ENCODE data around the gene P2RX2.

P2RX2 gene

GRCh38 chr12:132660052-132660451 lies 41.5 kb downstream of the P2RX2 start:
- DNase-seq (ENCODE audit: low read depth in 2 of 3, low spot score in 2 of 3) = no peak

DNA sequence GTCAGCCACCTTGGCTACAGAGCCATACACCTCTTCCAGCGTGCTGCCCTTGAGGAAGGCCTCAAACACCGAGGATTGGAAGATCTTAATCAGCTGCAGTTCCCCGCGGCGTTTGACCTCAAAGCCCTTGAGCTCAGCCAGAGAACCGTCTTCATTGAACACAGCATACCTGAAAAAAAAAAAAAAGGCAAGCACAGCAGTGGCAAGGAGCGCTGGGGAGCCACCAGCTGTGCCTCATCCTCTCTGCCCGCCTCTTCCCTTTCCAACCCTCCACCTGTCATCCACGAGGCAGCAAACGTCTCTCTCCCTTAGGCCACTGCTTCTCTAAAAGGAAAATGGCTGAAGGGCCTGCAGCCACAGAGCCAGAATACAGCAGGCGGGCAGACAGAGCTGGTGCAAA lies 42.4 kb downstream of the P2RX2 start:
- DNase-seq (ENCODE audit: low read depth in 2 of 3, low spot score in 2 of 3) = no peak

DNA sequence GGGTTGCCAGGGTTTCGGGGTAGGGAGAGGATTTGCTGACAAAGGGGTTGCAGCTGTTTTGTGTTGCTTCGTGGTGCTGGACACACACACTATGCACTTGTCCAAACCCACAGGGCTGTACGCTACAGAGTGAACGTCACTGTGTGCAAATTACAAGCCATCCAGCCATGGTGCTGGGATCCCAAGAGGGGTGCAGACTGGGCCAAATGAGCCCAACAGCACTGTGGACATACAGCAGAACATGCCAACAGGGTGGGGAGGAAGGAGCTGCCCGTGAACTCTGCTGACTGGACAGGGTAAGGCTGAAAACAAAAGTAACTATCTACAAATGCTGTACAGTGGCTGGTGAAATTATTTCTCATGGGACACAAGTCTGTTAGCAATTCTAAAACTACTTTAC lies 43.4 kb downstream of the P2RX2 start:
- no peak for DNase-seq (ENCODE audit: low read depth in 2 of 3, low spot score in 2 of 3)

DNA sequence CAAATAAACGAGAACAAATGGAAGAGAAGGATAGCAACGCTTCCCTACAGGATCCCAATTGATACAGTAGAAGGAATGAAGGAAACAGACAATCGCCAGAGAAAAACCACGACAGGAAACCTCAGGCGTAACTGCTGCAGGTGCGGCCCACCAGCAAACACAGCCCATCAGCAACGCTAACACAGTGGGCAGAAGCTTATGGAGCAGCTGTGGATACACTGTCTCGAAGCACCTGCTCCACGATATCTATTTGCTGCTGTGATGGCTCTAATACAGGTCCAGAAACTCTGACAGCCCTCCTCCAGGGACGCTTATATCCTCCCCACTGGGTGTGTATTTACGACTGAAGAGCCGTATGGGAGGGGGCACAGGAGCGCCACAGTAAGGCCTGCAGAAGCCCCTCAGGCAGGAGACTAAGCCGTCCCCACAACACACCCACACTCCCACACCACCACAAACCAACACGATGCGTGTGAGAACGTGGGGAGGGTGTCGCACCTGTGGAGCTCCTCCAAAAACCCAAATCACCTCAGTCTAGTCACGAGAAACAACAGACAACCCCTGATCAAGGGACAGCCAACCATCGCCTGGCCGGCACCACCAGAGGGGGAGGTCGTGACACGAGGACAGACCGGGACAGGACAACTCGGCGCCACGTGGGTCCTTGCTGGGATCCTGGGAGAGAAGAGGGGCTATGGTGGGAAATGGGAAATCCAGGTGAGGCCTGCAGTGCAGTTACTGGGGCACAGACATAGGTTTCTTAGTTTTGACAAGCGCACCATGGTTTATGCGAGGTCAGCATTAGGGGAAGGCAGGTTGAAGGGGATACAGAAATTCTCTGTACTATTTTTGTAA lies 44.6 kb downstream of the P2RX2 start:
- DNase-seq (ENCODE audit: low read depth in 2 of 3, low spot score in 2 of 3) = no peak

DNA sequence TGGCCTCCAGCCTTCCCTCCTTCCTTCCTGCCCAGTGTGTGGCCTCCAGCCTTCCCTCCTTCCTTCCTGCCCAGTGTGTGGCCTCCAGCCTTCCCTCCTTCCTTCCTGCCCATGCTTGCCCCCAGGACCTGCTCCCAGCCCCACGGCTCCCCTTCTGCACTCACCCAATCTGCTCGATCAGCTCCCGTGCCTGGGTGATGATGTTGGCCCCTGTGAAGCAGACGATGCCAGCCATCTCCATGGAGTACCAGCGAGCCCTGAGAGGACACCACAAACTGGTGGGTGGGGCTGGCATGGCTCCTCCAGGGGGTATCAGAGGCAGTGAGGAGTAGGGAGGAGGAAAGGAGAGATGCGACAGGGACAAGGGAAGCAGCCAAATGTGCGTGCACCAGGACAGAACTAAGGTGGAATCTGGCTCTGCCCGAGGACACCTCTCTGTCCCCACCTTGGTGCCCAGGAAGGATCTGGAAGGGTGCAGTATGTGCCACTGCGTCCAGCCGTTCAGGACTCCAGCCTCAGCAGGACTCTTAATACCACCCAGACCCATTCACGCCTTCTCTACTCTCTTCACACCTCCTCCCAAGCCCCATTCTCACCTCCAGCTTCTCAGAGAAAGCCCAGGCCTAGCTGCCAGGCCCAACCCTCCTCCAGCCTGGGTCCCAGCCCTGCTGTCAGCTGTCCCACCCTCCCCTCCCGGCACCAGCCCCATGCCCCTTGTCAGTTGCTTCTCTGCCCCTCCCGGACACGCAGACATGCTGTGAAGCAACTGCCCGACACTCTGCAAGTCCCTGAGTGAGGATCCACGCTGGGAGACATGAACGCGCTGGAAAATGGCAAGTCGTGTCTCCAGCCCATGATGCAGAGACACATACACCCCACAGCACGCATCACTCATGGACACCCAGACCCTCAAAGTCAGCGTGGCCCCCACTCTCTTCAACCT lies 45.9 kb downstream of the P2RX2 start:
- DNase-seq (ENCODE audit: low read depth in 2 of 3, low spot score in 2 of 3) = no peak

- DNase-seq (ENCODE audit: low read depth in 2 of 3, low spot score in 2 of 3) = no peak
Measured at GRCh38 chr12:132665149-132665491, 46.5 kb downstream of the P2RX2 start.

GRCh38 chr12:132665794-132666193 lies 47.2 kb downstream of the P2RX2 start:
- DNase-seq (ENCODE audit: low read depth in 2 of 3, low spot score in 2 of 3) = no peak

DNA sequence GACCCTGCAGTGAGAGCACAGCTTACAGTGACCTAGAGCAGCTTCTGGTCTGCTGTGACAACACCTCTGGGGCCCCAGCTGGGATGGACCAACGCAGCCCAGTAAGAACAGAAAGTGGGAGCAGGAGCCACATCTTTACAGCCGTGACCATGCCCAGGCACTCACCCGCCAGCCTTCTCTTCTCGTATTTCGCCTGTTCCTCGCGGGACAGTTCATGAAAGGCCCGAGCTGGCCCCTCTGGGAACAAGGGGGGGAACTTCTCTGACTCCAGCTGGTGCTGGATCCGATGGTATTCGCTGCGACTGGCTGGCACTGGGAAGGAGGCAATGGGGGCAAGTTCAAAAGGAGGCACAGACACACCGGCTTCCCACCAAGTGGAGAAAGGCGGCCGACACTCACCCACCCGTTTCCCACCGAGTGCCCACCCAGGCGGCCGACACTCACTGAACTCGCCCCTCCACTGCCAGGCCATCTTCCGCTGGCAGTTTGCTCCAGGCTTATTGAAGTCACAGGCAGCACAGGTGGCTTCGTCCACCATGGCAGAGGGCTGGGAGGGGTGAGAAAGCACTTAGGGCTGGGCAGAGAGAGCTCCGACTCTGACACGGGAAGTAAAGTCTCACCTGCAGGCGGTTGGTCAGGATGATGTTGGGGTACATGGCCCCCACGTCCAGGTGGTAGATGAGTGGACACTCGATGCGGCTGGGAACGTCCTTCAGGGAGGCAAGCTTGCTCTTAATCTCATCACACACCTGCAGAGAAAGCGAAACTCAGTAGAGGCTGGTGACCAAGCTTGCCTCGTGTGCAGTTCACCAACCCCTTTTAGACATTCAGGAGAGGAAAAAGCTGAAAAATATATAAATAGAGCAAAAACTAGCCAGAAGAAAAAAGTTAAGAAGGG lies 49.9 kb downstream of the P2RX2 start:
- DNase-seq (ENCODE audit: low read depth in 2 of 3, low spot score in 2 of 3) = no peak

DNA sequence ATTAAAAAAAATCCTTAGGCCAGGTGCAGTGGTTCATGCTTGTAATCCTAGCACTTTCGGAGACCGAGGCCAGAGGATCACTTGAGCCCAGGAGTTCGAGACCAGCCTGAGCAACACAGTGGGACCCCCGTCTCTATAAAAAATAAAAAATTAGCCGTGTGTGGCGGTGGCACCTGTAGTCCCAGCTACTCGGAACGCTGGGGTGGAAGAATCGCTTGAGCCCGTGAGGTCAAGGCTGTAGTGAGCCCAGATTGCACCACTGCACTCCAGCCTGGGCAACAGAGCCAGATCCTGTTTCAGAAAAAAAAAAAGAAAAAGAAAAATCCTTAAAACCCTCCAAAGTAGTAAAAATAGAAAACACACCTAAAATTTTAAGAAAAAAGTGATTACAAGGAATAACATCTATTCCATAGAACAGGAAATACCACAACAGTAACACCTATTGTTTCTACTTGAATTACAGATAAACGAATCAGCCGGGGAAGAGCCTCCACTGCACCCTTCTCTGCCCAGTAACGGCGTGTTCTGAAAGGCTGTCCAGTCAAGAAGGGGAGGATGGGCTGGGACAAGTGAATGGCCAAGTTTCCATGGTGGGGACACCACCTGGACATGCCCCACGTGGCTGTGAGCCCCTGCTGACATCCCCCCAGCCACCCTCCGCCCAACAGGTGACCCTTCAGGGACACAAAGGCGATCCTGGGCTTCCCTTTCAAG lies 50.7 kb downstream of the P2RX2 start:
- DNase-seq (ENCODE audit: low read depth in 2 of 3, low spot score in 2 of 3) = no peak
